T-helper 1 cell treated with Interleukin-12 subunit alpha and Interleukin-12 subunit beta and Interleukin-4 antibody, amounts not matched to agents 30 μg/mL and 1 μg/mL, for 36 hours (primary cell): ENCODE measurements around the gene PRKAG2.

Experiments used
- H3K27ac Mint-ChIP-seq: one replicate; pipeline ENCODE4 v1.8.0; 2021; ENCODE audit warnings: mild to moderate bottlenecking, mixed read lengths
- H3K27me3 Mint-ChIP-seq: one replicate; pipeline ENCODE4 v1.8.0; 2021; ENCODE audit warnings: low read depth, mixed read lengths
- H3K36me3 Mint-ChIP-seq: one replicate; pipeline ENCODE4 v1.8.0; 2021; ENCODE audit warnings: low read depth, mixed read lengths
- H3K4me1 Mint-ChIP-seq: one replicate; pipeline ENCODE4 v1.8.0; 2021; ENCODE audit warnings: low read depth, mixed read lengths
- H3K4me3 Mint-ChIP-seq: one replicate; pipeline ENCODE4 v1.8.0; 2021; ENCODE audit warnings: mild to moderate bottlenecking, moderate library complexity, mixed read lengths
- H3K9me3 Mint-ChIP-seq: one replicate; pipeline ENCODE4 v1.8.0; 2021; ENCODE audit warnings: mixed read lengths

PRKAG2 gene

DNA sequence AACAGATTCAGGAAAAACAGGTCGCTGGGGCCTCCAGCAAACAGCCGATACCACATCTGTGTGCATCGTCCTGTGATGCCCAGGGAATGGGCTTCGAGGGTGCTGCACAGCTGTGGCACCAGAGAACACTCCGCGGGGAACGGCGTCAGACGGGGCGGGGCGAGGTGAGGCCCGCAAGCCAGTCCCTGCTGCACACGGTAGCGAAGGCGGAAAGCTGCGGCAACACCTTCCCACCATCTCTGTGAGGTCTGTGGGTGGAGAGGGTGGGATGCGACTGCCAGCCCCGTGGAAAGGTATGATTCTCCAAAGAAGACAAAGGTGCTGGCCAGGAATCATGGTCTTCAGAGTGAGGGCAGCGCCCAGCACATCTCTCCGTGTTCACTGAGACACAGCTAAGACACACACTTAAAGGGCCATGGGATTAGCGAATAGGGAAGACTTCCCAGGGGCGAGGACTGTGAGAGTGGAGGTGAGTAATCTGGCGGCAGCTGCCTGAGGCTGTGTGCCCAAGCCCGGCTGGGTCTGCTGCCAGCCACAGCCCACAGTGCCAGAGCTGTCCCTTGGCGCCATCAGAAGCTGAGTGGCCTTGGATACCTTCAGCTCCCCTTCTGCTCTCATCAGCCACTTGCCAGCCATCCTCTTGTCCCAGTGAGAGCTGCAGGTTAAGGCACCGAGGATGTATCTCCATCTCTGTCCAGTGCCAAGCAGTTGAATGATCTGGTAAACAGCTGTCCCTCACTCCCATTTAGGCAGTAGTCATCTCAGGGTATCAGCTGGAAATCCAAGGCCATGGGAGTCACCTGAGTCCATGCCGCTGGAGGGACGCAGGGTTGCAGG, 17.6 kb downstream of the PRKAG2 start:
- H3K27ac Mint-ChIP-seq, result no peak overlapping the region
- no peaks in the 10 kb centered on the region for H3K36me3 Mint-ChIP-seq
- H3K4me3 Mint-ChIP-seq, result no peak overlapping the region
- no peaks in the 10 kb centered on the region for H3K4me1 Mint-ChIP-seq
- H3K27me3 Mint-ChIP-seq, result no peaks in the 10 kb centered on the region
- H3K9me3 Mint-ChIP-seq, result no peaks in the 10 kb centered on the region

- Mint-ChIP-seq H3K4me1 (no peaks in the 10 kb centered on the region), H3K27ac (no peak overlapping the region), H3K4me3 (no peak overlapping the region), H3K36me3 (no peaks in the 10 kb centered on the region), H3K27me3 (no peaks in the 10 kb centered on the region), H3K9me3 (no peaks in the 10 kb centered on the region)
Observed at GRCh38 chr7:151858456-151858855, 18.5 kb downstream of the PRKAG2 start.

DNA sequence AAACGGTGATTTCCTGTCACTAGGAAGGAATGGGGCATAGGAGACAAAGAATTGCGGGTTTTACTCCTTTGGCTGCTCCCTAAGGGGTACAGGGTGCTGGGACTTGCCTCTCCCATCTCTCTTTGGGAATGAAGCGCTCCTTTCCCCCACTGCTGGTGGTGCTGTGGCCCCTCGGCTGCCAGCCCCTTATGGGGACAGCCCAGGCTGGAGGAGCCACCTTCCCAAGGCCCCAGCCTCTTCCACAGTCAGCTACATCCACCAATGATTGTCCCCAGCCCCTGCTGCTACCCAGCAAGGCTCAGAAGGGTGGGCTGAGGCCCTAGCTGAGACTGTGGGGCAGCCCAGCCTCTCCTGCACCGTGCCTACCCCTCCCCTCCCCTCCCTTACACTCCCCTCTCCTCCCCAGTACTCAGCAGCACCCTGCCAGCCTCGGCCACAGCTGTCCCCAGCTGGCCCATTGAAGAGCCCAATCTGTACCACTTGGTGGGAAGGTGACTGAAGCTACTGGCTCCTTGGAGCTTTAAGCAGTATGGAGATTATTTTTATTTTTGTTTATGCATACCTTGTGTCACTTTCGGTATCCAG, 19.0 kb downstream of the PRKAG2 start:
- no peak overlapping the region for H3K27ac Mint-ChIP-seq
- H3K4me1 Mint-ChIP-seq, result no peaks in the 10 kb centered on the region
- no peaks in the 10 kb centered on the region for H3K27me3 Mint-ChIP-seq
- no peaks in the 10 kb centered on the region for H3K9me3 Mint-ChIP-seq
- no peak overlapping the region for H3K4me3 Mint-ChIP-seq
- H3K36me3 Mint-ChIP-seq, result no peaks in the 10 kb centered on the region

DNA sequence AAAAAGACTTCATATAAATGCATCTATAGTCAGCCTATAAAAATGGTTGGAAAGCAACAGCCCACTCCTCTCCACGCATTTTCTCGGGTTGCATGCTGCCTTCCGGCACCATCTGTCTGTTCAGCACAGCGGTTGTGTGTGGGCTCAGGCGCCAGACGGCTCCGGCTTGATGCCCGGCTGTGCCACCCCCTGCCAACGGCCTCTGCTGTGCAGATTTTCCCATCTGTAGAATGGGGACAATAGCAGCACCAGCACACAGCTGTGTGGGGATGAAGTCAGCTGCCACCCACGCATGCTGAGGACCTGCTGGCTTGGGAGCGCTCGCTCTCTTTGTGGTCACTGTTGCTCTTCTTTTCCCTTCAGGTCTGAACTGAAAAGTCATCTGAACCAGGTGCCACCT, 19.5 kb downstream of the PRKAG2 start:
- Mint-ChIP-seq H3K9me3 (no peaks in the 10 kb centered on the region), H3K36me3 (no peaks in the 10 kb centered on the region), H3K4me3 (no peak overlapping the region), H3K27me3 (no peaks in the 10 kb centered on the region), H3K27ac (no peak overlapping the region), H3K4me1 (no peaks in the 10 kb centered on the region)

DNA sequence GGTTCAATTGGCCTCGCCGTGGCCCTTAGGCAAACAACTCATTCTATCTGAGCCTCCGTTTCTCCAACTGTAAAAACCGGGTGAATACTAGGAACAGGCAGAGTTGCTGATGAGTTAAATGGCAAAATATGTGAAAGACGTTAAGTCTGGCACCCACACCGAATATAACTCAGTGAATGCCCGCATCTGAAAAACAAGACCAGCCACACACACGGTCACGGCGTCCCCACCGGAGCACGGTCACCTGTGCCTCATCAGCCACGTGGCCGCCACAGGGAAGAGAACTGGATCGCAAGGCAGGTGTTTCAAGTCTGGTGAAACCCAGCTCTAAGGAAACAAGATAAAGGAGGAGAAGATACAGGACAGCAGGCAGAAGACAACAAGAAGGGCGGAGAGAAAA, 20.4 kb downstream of the PRKAG2 start:
- H3K27me3 Mint-ChIP-seq, result no peaks in the 10 kb centered on the region
- H3K4me1 Mint-ChIP-seq, result peaks cover 3% of the 10 kb centered on the region
- H3K4me3 Mint-ChIP-seq, result no peak overlapping the region
- H3K36me3 Mint-ChIP-seq, result no peaks in the 10 kb centered on the region
- H3K27ac Mint-ChIP-seq, result no peak overlapping the region
- H3K9me3 Mint-ChIP-seq, result no peaks in the 10 kb centered on the region

- Mint-ChIP-seq H3K4me3 (no peak overlapping the region), H3K4me1 (peaks cover 7% of the 10 kb centered on the region), H3K36me3 (no peaks in the 10 kb centered on the region), H3K9me3 (no peaks in the 10 kb centered on the region), H3K27ac (no peak overlapping the region), H3K27me3 (no peaks in the 10 kb centered on the region)
Observed at GRCh38 chr7:151856098-151856497, 20.8 kb downstream of the PRKAG2 start.

DNA sequence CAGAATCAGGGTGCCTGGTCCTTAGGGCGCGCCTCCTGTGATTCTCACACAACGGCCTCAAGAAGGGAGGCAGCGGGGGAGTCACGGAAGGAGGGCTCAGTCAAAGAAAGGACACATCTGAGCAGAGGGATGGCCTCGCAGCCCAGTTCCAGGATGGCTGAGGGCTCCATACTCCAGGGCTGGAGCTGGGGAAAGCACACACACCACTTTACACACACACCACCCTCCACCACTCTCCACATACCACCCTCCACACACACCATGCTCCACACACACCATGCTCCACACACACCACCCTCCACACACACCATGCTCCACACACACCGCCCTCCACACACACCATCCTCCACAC, 22.2 kb downstream of the PRKAG2 start:
- H3K4me3 Mint-ChIP-seq, result no peak overlapping the region
- H3K4me1 Mint-ChIP-seq, result peaks cover 11% of the 10 kb centered on the region
- no peaks in the 10 kb centered on the region for H3K36me3 Mint-ChIP-seq
- H3K27ac Mint-ChIP-seq, result no peak overlapping the region
- no peaks in the 10 kb centered on the region for H3K9me3 Mint-ChIP-seq
- no peaks in the 10 kb centered on the region for H3K27me3 Mint-ChIP-seq

DNA sequence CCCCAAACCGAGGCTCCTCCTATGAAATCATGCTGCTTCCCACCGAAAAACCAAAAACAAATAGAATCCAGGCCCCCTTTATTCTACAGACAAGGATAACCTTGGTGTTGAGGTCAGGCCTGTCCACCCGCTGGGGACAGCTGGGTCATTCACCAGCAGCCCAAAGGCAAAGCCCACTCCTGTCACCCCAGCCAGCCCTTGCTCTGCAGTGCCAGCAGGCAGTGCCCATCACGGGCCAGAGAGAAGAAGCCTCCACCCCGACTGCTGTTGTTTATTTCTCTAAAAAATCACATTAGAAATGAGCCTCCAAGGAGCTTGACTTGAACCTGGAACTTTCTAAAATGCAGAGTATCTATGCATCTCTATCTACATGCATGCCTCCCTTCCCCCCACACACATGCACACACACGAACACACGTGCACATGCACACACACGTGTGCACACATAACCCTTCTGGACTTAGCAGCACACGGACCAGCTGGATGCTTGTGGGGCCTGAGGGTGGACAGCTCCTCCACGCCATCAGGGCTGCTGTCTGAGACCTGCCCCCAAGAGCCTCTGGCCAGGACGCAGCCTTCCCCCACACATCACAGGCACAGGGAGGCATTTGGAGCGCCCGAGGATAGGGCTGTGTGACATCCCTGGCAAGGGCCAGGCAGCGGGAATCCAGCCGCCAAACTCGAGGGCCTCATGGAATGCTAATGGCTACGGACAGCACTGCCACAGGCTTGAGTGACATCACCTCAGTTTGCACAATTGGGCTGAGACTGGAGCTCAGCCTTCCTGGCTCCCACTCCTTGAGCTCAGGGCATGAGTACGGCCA, 22.8 kb downstream of the PRKAG2 start:
- no peaks in the 10 kb centered on the region for H3K36me3 Mint-ChIP-seq
- no peak overlapping the region for H3K27ac Mint-ChIP-seq
- H3K27me3 Mint-ChIP-seq, result no peaks in the 10 kb centered on the region
- no peak overlapping the region for H3K4me3 Mint-ChIP-seq
- H3K4me1 Mint-ChIP-seq, result peaks cover 11% of the 10 kb centered on the region
- H3K9me3 Mint-ChIP-seq, result no peaks in the 10 kb centered on the region

GRCh38 chr7:151852486-151853396, 24.2 kb downstream of the PRKAG2 start:
- no peak overlapping the region for H3K4me3 Mint-ChIP-seq
- H3K27ac Mint-ChIP-seq, result no peak overlapping the region
- H3K9me3 Mint-ChIP-seq, result no peaks in the 10 kb centered on the region
- no peaks in the 10 kb centered on the region for H3K36me3 Mint-ChIP-seq
- peaks cover 11% of the 10 kb centered on the region for H3K4me1 Mint-ChIP-seq
- no peaks in the 10 kb centered on the region for H3K27me3 Mint-ChIP-seq

GRCh38 chr7:151851782-151852181, 25.1 kb downstream of the PRKAG2 start:
- Mint-ChIP-seq H3K27ac (no peak overlapping the region), H3K4me3 (peak overlapping the region; percentile 51), H3K27me3 (no peaks in the 10 kb centered on the region), H3K4me1 (peaks cover 11% of the 10 kb centered on the region), H3K36me3 (no peaks in the 10 kb centered on the region), H3K9me3 (no peaks in the 10 kb centered on the region)

GRCh38 chr7:151851145-151851751, 25.7 kb downstream of the PRKAG2 start:
- no peak overlapping the region for H3K27ac Mint-ChIP-seq
- peaks cover 11% of the 10 kb centered on the region for H3K4me1 Mint-ChIP-seq
- H3K36me3 Mint-ChIP-seq, result no peaks in the 10 kb centered on the region
- H3K27me3 Mint-ChIP-seq, result no peaks in the 10 kb centered on the region
- peak overlapping the region; percentile 51 for H3K4me3 Mint-ChIP-seq
- no peaks in the 10 kb centered on the region for H3K9me3 Mint-ChIP-seq

DNA sequence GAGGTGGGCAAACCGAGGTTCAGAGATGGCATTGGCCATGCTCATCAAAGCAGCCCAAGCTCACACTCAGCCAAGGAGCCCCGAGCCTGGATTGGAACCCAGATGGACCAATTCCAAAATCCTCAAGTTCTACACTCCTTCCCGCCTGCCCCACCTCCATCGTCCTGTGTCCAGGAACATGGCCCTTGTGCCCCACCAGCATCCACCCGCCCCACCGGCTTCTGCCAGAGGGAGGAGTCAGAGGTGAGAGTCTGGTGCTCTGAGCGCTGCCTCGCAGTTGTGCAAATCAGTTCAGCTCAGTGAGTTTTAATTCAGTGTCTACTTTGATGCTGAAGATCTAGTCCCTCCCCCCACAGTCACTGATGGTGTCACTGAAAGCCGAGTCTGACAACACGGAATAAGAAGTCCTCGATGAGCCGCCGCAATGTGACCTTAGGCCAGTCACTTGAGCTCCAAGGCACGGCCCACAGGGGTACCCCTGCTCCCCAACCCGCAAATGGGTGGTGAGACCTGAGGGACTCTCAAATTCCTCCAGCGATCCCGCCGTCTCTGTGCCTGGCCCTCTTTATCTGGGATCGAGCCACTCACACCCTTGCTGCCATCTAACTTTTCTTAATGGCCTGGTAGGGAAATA, 26.3 kb downstream of the PRKAG2 start:
- Mint-ChIP-seq H3K27me3 (no peaks in the 10 kb centered on the region), H3K9me3 (no peaks in the 10 kb centered on the region), H3K36me3 (no peaks in the 10 kb centered on the region), H3K27ac (no peak overlapping the region), H3K4me1 (peaks cover 11% of the 10 kb centered on the region), H3K4me3 (peak overlapping the region; percentile 51)

GRCh38 chr7:151849879-151850260, 27.0 kb downstream of the PRKAG2 start:
- H3K4me3 Mint-ChIP-seq, result no peak overlapping the region
- no peak overlapping the region for H3K27ac Mint-ChIP-seq
- no peaks in the 10 kb centered on the region for H3K9me3 Mint-ChIP-seq
- no peaks in the 10 kb centered on the region for H3K27me3 Mint-ChIP-seq
- no peaks in the 10 kb centered on the region for H3K36me3 Mint-ChIP-seq
- peaks cover 11% of the 10 kb centered on the region for H3K4me1 Mint-ChIP-seq
